CD4-positive, alpha-beta T cell (primary cell): ENCODE measurements around the gene PLK2. TPM values are rescaled to one million over a fixed set of nuclear protein-coding genes. Genes with fewer than 3 reads are reported as not detected.

ENCODE experiments used
- ATAC-seq: fragments of 200-7000 bp; cut with Tn5 transposase; one replicate; pipeline ENCODE4 v1.10.0; 2022; ENCODE audit warnings: mild to moderate bottlenecking; ENCODE audit not compliant: poor library complexity
- CTCF ChIA-PET: fragments of 350-600 bp; sonication (Branson Sonifier 250); formaldehyde crosslinking; loops from one replicate; lab custom pipeline; 2021; ENCODE audit warnings: antibody characterized with exemption, inconsistent platforms; lab: Charles Lee
- POLR2A ChIA-PET: fragments of 350-600 bp; sonication (Branson Sonifier 250); formaldehyde crosslinking; loops from one replicate; lab custom pipeline; 2021; ENCODE audit warnings: antibody characterized with exemption, inconsistent platforms; lab: Charles Lee
- DNase-seq, 14 experiments: peaks; one replicate each; pipeline ENCODE4 v3.0.0-alpha.2; 2013 to 2020; ENCODE audit warnings: mixed read lengths in 2 of 14
- H3K27ac ChIP-seq, 2 donors: one replicate each; pipeline versions ENCODE4 v1.5.1 to v1.7.0; 2013; ENCODE audit warnings: low read length in 2 of 2, low read depth in 1 of 2, mild to moderate bottlenecking in 1 of 2
- H3K27me3 ChIP-seq, 2 experiments: 1 replicate in 1 of 2; 2 replicates in 1 of 2; pipeline versions ENCODE4 v1.6.1 to v1.7.0; 2013; ENCODE audit warnings: low read length in 2 of 2, control low read depth in 1 of 2, mild to moderate bottlenecking in 1 of 2, moderate library complexity in 1 of 2; ENCODE audit not compliant: insufficient read depth in 2 of 2, control insufficient read depth in 1 of 2
- H3K36me3 ChIP-seq: one replicate; pipeline ENCODE4 v1.6.1; 2013; ENCODE audit warnings: low read length, control low read depth; ENCODE audit not compliant: insufficient read depth
- H3K4me1 ChIP-seq: one replicate; pipeline ENCODE4 v1.6.1; 2013; ENCODE audit warnings: low read length, control low read depth; ENCODE audit not compliant: insufficient read depth
- H3K4me3 ChIP-seq: one replicate; pipeline ENCODE4 v1.5.1; 2013; ENCODE audit warnings: mild to moderate bottlenecking, low read length, moderate library complexity
- H3K9me3 ChIP-seq, 2 experiments: 1 replicate in 1 of 2; 2 replicates in 1 of 2; pipeline versions ENCODE4 v1.6.1 to v1.7.0; 2013; ENCODE audit warnings: low read length in 2 of 2, mild to moderate bottlenecking in 2 of 2, control low read depth in 1 of 2, moderate library complexity in 1 of 2; ENCODE audit not compliant: control insufficient read depth in 1 of 2, insufficient read depth in 1 of 2
- H3K27ac Mint-ChIP-seq: one replicate; pipeline ENCODE4 v1.8.0; 2020; ENCODE audit warnings: mixed read lengths
- H3K27me3 Mint-ChIP-seq: one replicate; pipeline ENCODE4 v1.8.0; 2021; ENCODE audit warnings: mixed read lengths
- H3K36me3 Mint-ChIP-seq: one replicate; pipeline ENCODE4 v1.8.0; 2021; ENCODE audit warnings: low read depth, mixed read lengths
- H3K4me1 Mint-ChIP-seq: one replicate; pipeline ENCODE4 v1.8.0; 2021; ENCODE audit warnings: low read depth, mixed read lengths
- H3K4me3 Mint-ChIP-seq: one replicate; pipeline ENCODE4 v1.8.0; 2020; ENCODE audit warnings: mild to moderate bottlenecking, mixed read lengths
- H3K9me3 Mint-ChIP-seq: one replicate; pipeline ENCODE4 v1.8.0; 2020; ENCODE audit warnings: mixed read lengths
- intact Hi-C, 2 experiments: fragments of 100-400 bp; cut with DNase I in 1 of 2; cut with micrococcal nuclease in 1 of 2; formaldehyde crosslinking; loops; one replicate each; pipeline versions ENCODE4 v1.15.1 to v1.9.0; 2023 to 2025; cut with DNase I, micrococcal nuclease
- total RNA-seq, 174 experiments: library from RNA in 2 of 174; stranded (reverse) in 2 of 174; gene quantifications; one replicate each; pipeline ENCODE4 v1.2.3 and lab custom pipeline; 2021 to 2026
- TF ChIP-seq, protein P1 (sequence below): fragments of 200-600 bp; IDR thresholded peaks from one replicate; pipeline ENCODE4 v1.8.0; 2022; ENCODE audit warnings: antibody characterized with exemption, mild to moderate bottlenecking

The PLK2 gene
- total RNA-seq, 2 experiments from 2014 or later = 57.2 to 59.7 TPM

DNA sequence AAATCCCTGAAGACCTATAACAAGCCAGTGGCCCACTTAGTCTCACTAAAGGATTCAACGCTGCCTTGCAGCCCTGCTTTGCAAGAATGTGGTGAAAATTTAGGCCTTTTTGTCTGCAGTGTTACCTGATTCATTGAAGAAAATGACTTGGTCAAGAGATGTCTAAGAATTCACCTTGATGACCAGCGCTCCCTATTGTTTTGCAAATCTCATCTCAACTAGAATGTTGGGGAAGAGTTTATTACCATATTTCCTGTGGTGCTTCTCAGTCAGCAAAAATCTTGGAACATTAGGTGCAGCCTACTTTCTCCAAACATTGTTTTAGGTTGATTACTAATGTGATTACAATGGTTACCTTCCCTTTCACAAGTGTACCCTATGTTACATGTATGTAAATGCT, 53.5 kb downstream of the PLK2 start:
- TF ChIP-seq, protein P1, sequence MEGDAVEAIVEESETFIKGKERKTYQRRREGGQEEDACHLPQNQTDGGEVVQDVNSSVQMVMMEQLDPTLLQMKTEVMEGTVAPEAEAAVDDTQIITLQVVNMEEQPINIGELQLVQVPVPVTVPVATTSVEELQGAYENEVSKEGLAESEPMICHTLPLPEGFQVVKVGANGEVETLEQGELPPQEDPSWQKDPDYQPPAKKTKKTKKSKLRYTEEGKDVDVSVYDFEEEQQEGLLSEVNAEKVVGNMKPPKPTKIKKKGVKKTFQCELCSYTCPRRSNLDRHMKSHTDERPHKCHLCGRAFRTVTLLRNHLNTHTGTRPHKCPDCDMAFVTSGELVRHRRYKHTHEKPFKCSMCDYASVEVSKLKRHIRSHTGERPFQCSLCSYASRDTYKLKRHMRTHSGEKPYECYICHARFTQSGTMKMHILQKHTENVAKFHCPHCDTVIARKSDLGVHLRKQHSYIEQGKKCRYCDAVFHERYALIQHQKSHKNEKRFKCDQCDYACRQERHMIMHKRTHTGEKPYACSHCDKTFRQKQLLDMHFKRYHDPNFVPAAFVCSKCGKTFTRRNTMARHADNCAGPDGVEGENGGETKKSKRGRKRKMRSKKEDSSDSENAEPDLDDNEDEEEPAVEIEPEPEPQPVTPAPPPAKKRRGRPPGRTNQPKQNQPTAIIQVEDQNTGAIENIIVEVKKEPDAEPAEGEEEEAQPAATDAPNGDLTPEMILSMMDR = no peak
- CTCF ChIA-PET = no interaction called here
- ATAC-seq (no peak), DNase-seq (no peak)
- no peaks in the 10 kb centered on the region for H3K4me1 Mint-ChIP-seq
- peaks cover 12% of the 10 kb centered on the region for H3K27me3 Mint-ChIP-seq
- no peaks in the 10 kb centered on the region for H3K36me3 Mint-ChIP-seq
- intact Hi-C loops = no loop called here
- no peaks in the 10 kb centered on the region for H3K4me1 ChIP-seq
- POLR2A ChIA-PET = no interaction called here
- no peaks in the 10 kb centered on the region for H3K9me3 Mint-ChIP-seq
- H3K4me3 ChIP-seq = no peak overlapping the region
- H3K27me3 ChIP-seq = no peaks in the 10 kb centered on the region
- H3K27ac ChIP-seq = no peak overlapping the region
- H3K4me3 Mint-ChIP-seq = no peak overlapping the region
- no peaks in the 10 kb centered on the region for H3K36me3 ChIP-seq
- no peaks in the 10 kb centered on the region for H3K9me3 ChIP-seq
- no peak overlapping the region for H3K27ac Mint-ChIP-seq

DNA sequence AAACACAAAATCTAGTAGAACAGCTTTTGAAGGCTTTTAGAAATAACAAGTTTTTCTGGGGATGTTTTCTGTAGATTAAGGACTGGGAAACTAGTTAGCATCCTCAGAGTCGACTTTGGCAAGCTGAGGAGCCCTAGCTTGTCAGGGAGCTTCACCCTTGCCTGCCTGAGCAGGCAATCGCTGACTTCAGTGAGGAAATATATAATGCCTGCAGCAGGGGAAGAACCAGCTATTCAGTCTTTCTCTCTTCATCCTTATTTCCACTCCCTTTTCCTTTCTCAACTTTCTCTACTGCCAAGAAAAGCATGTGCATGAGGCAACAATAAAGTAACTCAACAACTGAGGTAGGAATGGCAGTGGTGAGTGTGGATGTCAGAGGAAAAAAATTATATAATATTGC, 54.7 kb downstream of the PLK2 start:
- no peaks in the 10 kb centered on the region for H3K4me1 Mint-ChIP-seq
- H3K4me3 Mint-ChIP-seq = no peak overlapping the region
- ChIA-PET CTCF (no interaction called here), POLR2A (no interaction called here)
- intact Hi-C loops = no loop called here
- Histone ChIP-seq H3K27me3 (no peaks in the 10 kb centered on the region), H3K27ac (no peak overlapping the region), H3K4me3 (no peak overlapping the region), H3K36me3 (no peaks in the 10 kb centered on the region), H3K4me1 (no peaks in the 10 kb centered on the region), H3K9me3 (no peaks in the 10 kb centered on the region)
- ATAC-seq (no peak), DNase-seq (no peak)
- TF ChIP-seq, protein P1 = no peak
- no peaks in the 10 kb centered on the region for H3K9me3 Mint-ChIP-seq
- peaks cover 12% of the 10 kb centered on the region for H3K27me3 Mint-ChIP-seq
- H3K27ac Mint-ChIP-seq = no peak overlapping the region
- H3K36me3 Mint-ChIP-seq = no peaks in the 10 kb centered on the region

DNA sequence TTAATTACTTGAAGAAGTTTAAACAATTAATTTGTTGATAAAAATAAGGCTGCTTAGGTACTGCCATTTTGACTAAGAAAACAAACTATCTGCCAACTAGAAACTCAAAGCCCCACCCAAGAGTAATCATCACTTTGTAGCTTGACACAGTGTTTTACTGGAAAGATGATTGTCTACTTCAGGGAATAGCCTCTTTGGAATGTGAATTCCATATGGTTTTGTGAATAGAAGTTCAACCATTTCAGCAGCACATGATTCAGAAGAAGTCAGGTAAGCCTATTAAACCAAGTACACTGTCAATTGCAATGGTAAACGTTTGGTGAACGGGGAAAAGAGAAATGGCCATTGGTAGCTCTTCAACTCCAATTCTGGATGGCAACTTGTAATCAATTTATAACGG, 55.2 kb downstream of the PLK2 start:
- ChIA-PET CTCF (no interaction called here), POLR2A (no interaction called here)
- no peaks in the 10 kb centered on the region for H3K4me1 ChIP-seq
- intact Hi-C loops = no loop called here
- Mint-ChIP-seq H3K9me3 (no peaks in the 10 kb centered on the region), H3K4me3 (no peak overlapping the region), H3K4me1 (no peaks in the 10 kb centered on the region), H3K27ac (no peak overlapping the region), H3K27me3 (peaks cover 12% of the 10 kb centered on the region), H3K36me3 (no peaks in the 10 kb centered on the region)
- ATAC-seq = no peak
- no peak overlapping the region for H3K4me3 ChIP-seq
- H3K27ac ChIP-seq = no peak overlapping the region
- no peak for DNase-seq
- H3K36me3 ChIP-seq = no peaks in the 10 kb centered on the region
- TF ChIP-seq, protein P1 = no peak
- no peaks in the 10 kb centered on the region for H3K27me3 ChIP-seq
- no peaks in the 10 kb centered on the region for H3K9me3 ChIP-seq

Other genes with a start within 250 kb of the PLK2 start
- not detected for gene GAPT, start 31.3 kb upstream of the PLK2 start, total RNA-seq
- not detected for gene RAB3C, start 123.0 kb upstream of the PLK2 start, total RNA-seq